Epithelial cell of esophagus (primary cell): ENCODE measurements around the gene PCDHA10.
"Not testable (repeated sequence)": the region's sequence is repeated elsewhere in the genome, so short reads cannot be mapped to it uniquely, and the experiment has no call there.

Experiments used
- DNase-seq: peaks from one replicate; pipeline ENCODE4 v3.0.0; 2010; ENCODE audit warnings: low read depth
- H3K4me3 ChIP-seq: 2 replicates; pipeline ENCODE4 v1.5.1; 2011; ENCODE audit warnings: mild to moderate bottlenecking, low read length, control low read depth
- TF ChIP-seq, protein P1 (sequence below): IDR thresholded peaks from 2 replicates; pipeline ENCODE4 v1.5.1; 2011; ENCODE audit warnings: low read depth, mild to moderate bottlenecking, low read length, control low read depth, inconsistent platforms; ENCODE audit not compliant: insufficient read depth; ENCODE audit errors: missing control alignments

Gene PCDHA10

DNA sequence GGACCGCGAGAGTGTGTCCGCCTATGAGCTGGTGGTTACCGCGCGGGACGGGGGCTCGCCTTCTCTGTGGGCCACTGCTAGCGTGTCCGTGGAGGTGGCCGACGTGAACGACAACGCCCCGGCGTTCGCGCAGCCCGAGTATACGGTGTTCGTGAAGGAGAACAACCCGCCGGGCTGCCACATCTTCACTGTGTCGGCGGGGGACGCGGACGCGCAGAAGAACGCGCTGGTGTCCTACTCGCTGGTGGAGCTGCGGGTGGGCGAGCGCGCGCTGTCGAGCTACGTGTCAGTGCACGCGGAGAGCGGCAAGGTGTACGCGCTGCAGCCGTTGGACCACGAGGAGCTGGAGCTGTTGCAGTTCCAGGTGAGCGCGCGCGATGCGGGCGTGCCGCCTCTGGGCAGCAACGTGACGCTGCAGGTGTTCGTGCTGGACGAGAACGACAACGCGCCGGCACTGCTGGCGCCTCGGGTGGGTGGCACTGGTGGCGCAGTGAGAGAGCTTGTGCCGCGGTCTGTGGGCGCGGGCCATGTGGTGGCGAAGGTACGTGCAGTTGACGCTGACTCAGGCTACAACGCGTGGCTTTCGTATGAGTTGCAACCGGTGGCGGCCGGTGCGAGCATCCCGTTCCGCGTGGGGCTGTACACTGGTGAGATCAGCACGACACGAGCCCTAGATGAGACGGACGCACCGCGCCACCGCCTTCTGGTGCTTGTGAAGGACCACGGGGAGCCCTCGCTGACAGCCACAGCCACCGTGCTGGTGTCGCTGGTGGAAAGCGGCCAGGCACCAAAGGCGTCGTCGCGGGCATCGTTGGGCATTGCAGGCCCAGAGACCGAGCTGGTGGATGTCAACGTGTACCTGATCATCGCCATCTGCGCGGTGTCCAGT, 19.8 kb upstream of the PCDHA10 start:
- H3K4me3 ChIP-seq, result no peak overlapping the region
- TF ChIP-seq, protein P1, sequence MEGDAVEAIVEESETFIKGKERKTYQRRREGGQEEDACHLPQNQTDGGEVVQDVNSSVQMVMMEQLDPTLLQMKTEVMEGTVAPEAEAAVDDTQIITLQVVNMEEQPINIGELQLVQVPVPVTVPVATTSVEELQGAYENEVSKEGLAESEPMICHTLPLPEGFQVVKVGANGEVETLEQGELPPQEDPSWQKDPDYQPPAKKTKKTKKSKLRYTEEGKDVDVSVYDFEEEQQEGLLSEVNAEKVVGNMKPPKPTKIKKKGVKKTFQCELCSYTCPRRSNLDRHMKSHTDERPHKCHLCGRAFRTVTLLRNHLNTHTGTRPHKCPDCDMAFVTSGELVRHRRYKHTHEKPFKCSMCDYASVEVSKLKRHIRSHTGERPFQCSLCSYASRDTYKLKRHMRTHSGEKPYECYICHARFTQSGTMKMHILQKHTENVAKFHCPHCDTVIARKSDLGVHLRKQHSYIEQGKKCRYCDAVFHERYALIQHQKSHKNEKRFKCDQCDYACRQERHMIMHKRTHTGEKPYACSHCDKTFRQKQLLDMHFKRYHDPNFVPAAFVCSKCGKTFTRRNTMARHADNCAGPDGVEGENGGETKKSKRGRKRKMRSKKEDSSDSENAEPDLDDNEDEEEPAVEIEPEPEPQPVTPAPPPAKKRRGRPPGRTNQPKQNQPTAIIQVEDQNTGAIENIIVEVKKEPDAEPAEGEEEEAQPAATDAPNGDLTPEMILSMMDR, result no peak
- no peak for DNase-seq

DNA sequence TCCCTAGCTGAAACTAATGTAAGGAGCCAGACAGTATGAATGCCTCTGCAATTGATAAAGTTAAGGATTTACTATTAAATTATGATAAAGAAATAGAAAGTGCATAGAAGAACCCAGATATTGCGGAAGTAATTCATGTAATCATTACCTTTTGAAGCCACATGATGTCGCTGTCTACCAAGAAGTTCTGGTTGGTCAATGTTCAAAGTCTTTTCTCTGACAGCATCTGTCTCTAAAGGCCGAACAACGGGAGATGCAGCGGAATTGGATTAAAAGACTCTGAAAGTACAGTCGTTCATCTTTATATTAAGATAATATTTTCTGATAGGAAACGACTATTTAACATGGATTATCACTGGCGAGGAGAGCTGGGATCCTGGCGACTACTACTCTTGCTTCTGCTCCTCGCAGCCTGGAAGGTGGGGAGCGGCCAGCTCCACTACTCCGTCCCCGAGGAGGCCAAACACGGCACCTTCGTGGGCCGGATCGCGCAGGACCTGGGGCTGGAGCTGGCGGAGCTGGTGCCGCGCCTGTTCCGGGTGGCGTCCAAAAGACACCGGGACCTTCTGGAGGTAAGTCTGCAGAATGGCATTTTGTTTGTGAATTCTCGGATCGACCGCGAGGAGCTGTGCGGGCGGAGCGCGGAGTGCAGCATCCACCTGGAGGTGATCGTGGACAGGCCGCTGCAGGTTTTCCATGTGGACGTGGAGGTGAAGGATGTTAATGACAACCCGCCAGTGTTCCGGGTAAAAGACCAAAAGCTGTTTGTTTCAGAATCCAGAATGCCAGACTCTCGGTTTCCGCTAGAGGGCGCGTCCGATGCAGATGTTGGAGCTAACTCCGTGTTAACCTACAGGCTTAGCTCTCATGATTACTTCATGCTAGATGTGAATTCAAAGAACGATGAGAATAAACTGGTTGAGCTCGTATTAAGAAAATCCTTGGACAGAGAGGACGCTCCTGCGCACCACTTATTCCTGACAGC, 14.4 kb upstream of the PCDHA10 start, which contains the start of gene PCDHA8:
Gene PCDHA8, plus strand, starts transcription at position 210 of the 985 bp plus-strand sequence. Its CDS starts 135 bp downstream, at position 345.
- DNase-seq, result no peak
- no peak within 1 kb of the TSS for H3K4me3 ChIP-seq
- TF ChIP-seq, protein P1, result no peak

DNA sequence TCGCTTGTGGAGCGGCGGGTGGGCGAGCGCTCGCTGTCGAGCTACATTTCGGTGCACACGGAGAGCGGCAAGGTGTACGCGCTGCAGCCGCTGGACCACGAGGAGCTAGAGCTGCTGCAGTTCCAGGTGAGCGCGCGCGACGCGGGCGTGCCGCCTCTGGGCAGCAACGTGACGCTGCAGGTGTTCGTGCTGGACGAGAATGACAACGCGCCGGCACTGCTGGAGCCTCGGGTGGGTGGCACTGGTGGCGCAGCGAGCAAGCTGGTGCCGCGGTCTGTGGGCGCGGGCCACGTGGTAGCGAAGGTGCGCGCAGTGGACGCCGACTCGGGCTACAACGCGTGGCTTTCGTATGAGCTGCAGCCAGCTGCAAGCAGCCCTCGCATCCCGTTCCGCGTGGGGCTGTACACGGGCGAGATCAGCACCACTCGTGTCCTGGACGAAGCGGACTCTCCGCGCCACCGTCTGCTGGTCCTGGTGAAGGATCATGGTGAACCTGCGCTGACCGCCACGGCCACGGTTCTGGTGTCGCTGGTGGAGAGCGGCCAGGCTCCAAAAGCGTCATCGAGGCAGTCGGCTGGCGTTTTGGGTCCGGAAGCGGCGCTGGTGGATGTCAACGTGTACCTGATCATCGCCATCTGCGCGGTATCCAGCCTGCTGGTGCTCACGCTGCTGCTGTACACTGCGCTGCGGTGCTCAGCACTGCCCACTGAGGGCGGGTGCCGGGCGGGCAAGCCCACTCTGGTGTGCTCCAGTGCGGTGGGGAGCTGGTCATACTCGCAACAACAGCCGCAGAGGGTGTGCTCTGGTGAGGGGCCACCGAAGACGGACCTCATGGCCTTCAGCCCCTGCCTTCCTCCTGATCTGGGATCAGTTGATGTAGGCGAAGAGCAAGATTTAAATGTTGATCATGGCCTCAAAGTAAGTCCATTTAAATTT, 12.6 kb upstream of the PCDHA10 start:
- no peak overlapping the region for H3K4me3 ChIP-seq
- TF ChIP-seq, protein P1, result no peak
- DNase-seq, result no peak

DNA sequence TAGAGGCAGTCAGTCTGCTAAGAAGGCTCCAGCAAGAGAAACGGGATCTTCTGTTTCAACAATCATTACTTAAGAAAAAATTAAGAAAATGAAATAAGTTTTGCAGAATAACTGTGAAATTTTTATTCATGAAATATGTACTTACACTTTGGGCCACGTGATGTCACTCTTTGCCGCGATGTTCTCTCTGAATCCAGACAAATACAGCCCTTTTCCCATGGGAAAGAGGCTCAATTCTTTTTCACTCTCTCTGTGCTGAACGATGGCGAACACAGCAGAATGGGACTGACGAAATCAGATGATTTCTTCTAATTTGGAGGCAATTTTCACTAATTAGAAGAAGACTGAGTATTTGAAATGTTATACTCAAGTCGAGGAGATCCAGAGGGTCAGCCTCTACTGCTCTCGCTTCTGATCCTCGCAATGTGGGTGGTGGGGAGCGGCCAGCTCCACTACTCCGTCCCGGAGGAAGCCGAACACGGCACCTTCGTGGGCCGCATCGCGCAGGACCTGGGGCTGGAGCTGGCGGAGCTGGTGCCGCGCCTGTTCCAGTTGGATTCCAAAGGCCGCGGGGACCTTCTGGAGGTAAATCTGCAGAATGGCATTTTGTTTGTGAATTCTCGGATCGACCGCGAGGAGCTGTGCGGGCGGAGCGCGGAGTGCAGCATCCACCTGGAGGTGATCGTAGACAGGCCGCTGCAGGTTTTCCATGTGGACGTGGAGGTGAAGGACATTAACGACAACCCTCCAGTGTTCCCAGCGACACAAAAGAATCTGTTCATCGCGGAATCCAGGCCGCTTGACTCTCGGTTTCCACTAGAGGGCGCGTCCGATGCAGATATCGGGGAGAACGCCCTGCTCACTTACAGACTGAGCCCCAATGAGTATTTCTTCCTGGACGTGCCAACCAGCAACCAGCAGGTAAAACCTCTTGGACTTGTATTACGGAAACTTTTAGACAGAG, 7.3 kb upstream of the PCDHA10 start, which contains the start of gene PCDHA9:
Gene PCDHA9, plus strand, starts transcription at position 244 of the 964 bp plus-strand sequence. Its CDS starts 114 bp downstream, at position 358.
- DNase-seq, H3K4me3 ChIP-seq: not testable (repeated sequence)

DNA sequence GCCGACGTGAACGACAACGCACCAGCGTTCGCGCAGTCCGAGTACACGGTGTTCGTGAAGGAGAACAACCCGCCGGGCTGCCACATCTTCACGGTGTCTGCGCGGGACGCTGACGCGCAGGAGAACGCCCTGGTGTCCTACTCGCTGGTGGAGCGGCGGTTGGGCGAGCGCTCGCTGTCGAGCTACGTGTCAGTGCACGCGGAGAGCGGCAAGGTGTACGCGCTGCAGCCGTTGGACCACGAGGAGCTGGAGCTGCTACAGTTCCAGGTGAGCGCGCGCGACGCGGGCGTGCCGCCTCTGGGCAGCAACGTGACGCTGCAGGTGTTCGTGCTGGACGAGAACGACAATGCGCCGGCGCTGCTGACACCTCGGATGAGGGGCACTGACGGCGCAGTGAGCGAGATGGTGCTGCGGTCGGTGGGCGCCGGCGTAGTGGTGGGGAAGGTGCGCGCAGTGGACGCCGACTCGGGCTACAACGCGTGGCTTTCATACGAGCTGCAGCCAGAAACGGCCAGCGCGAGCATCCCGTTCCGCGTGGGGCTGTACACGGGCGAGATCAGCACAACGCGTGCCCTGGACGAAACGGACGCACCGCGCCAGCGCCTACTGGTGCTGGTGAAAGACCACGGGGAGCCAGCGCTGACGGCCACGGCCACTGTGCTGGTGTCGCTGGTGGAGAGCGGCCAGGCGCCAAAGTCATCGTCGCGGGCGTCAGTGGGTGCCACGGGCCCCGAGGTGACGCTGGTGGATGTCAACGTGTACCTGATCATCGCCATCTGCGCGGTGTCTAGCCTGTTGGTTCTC, 5.7 kb upstream of the PCDHA10 start:
- H3K4me3 ChIP-seq, DNase-seq: not testable (repeated sequence)

DNA sequence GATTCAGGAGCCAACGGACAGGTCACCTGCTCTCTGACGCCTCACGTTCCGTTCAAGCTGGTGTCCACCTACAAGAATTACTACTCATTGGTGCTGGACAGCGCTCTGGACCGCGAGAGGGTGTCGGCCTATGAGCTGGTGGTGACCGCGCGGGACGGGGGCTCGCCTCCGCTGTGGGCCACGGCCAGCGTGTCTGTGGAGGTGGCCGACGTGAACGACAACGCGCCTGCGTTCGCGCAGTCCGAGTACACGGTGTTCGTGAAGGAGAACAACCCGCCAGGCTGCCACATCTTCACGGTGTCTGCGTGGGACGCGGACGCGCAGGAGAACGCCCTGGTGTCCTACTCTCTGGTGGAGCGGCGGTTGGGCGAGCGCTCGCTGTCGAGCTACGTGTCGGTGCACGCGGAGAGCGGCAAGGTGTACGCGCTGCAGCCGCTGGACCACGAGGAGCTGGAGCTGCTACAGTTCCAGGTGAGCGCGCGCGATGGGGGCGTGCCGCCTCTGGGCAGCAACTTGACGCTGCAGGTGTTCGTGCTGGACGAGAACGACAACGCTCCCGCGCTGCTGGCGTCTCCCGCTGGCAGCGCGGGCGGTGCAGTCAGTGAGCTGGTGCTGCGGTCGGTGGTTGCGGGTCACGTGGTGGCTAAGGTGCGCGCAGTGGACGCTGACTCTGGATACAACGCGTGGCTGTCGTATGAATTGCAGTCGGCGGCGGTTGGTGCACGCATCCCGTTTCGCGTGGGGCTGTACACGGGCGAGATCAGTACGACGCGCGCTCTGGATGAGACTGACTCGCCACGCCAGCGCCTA, 1.7 kb downstream of the PCDHA10 start:
- no peak overlapping the region for H3K4me3 ChIP-seq
- TF ChIP-seq, protein P1, result no peak
- DNase-seq, result no peak
